GM23338 (cell line): Measurements from ENCODE around the gene MYO9B.

Experiments used
- CREB1 ChIP-seq: fragments of 250-450 bp; sonication (Bioruptor Pico); IDR thresholded peaks from 2 replicates; pipeline ENCODE4 v1.5.0; 2020; ENCODE audit warnings: low read depth, mild to moderate bottlenecking, moderate library complexity
- ETS1 ChIP-seq: IDR thresholded peaks from 2 replicates; pipeline ENCODE4 v1.6.1; 2016; ENCODE audit warnings: antibody characterized with exemption
- EZH2 ChIP-seq: fragments of 200-600 bp; sonication (generic); IDR thresholded peaks from one replicate; pipeline ENCODE4 v1.8.0; 2017; ENCODE audit warnings: antibody characterized with exemption, mild to moderate bottlenecking, low read depth; ENCODE audit not compliant: unreplicated experiment
- EZH2phosphoT487 ChIP-seq: fragments of 200-600 bp; sonication (generic); IDR thresholded peaks from one replicate; pipeline ENCODE4 v1.8.1; 2018; ENCODE audit warnings: antibody characterized with exemption; ENCODE audit not compliant: unreplicated experiment
- JUNB ChIP-seq: IDR thresholded peaks from one replicate; pipeline ENCODE4 v1.6.1; 2016; ENCODE audit warnings: antibody characterized with exemption; ENCODE audit not compliant: unreplicated experiment
- POLR2AphosphoS5 ChIP-seq: IDR thresholded peaks from 2 replicates; pipeline ENCODE4 v1.6.1; 2016; ENCODE audit warnings: antibody characterized with exemption, low read depth
- TF ChIP-seq, protein P1 (sequence below), 2 experiments: fragments of 200-600 bp in 1 of 2; sonication (generic) in 1 of 2; conservative IDR thresholded peaks; 2 replicates each; pipeline versions ENCODE4 v1.5.1 to v1.6.1; 2016 to 2017; ENCODE audit warnings: antibody characterized with exemption in 2 of 2, low read depth in 2 of 2, mild to moderate bottlenecking in 2 of 2, moderate library complexity in 1 of 2
- TF ChIP-seq, protein P2 (sequence below): IDR thresholded peaks from one replicate; pipeline ENCODE4 v1.6.1; 2018; ENCODE audit warnings: antibody characterized with exemption; ENCODE audit not compliant: unreplicated experiment

GRCh38 chr19:17078036-17078919 lies 2.7 kb downstream of the MYO9B start:
- TF ChIP-seq, protein P1, sequence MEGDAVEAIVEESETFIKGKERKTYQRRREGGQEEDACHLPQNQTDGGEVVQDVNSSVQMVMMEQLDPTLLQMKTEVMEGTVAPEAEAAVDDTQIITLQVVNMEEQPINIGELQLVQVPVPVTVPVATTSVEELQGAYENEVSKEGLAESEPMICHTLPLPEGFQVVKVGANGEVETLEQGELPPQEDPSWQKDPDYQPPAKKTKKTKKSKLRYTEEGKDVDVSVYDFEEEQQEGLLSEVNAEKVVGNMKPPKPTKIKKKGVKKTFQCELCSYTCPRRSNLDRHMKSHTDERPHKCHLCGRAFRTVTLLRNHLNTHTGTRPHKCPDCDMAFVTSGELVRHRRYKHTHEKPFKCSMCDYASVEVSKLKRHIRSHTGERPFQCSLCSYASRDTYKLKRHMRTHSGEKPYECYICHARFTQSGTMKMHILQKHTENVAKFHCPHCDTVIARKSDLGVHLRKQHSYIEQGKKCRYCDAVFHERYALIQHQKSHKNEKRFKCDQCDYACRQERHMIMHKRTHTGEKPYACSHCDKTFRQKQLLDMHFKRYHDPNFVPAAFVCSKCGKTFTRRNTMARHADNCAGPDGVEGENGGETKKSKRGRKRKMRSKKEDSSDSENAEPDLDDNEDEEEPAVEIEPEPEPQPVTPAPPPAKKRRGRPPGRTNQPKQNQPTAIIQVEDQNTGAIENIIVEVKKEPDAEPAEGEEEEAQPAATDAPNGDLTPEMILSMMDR (conservative IDR thresholded peaks at IDR 0.05; ENCODE audit: low read depth in 2 of 2) = no peak
- TF ChIP-seq ETS1 = no peak
- TF ChIP-seq POLR2AphosphoS5 = no peak
- TF ChIP-seq EZH2 = no peak
- no peak for TF ChIP-seq CREB1 (CRISPR knock-in tag)
- TF ChIP-seq JUNB = no peak
- TF ChIP-seq, protein P2, sequence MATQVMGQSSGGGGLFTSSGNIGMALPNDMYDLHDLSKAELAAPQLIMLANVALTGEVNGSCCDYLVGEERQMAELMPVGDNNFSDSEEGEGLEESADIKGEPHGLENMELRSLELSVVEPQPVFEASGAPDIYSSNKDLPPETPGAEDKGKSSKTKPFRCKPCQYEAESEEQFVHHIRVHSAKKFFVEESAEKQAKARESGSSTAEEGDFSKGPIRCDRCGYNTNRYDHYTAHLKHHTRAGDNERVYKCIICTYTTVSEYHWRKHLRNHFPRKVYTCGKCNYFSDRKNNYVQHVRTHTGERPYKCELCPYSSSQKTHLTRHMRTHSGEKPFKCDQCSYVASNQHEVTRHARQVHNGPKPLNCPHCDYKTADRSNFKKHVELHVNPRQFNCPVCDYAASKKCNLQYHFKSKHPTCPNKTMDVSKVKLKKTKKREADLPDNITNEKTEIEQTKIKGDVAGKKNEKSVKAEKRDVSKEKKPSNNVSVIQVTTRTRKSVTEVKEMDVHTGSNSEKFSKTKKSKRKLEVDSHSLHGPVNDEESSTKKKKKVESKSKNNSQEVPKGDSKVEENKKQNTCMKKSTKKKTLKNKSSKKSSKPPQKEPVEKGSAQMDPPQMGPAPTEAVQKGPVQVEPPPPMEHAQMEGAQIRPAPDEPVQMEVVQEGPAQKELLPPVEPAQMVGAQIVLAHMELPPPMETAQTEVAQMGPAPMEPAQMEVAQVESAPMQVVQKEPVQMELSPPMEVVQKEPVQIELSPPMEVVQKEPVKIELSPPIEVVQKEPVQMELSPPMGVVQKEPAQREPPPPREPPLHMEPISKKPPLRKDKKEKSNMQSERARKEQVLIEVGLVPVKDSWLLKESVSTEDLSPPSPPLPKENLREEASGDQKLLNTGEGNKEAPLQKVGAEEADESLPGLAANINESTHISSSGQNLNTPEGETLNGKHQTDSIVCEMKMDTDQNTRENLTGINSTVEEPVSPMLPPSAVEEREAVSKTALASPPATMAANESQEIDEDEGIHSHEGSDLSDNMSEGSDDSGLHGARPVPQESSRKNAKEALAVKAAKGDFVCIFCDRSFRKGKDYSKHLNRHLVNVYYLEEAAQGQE = no peak
- no peak for TF ChIP-seq EZH2phosphoT487
